HG03045 (cell line): ENCODE results near the gene TMEM131L.
"Not testable (repeated sequence)": the region's sequence is repeated elsewhere in the genome, so short reads cannot be mapped to it uniquely, and the experiment has no call there.

Source experiments
- ATAC-seq: cut with Tn5 transposase; IDR thresholded peaks from one replicate; pipeline ENCODE4 v1.9.1; 2021; ENCODE audit warnings: mild to moderate bottlenecking, moderate library complexity; ENCODE audit not compliant: unreplicated experiment

Gene TMEM131L

DNA sequence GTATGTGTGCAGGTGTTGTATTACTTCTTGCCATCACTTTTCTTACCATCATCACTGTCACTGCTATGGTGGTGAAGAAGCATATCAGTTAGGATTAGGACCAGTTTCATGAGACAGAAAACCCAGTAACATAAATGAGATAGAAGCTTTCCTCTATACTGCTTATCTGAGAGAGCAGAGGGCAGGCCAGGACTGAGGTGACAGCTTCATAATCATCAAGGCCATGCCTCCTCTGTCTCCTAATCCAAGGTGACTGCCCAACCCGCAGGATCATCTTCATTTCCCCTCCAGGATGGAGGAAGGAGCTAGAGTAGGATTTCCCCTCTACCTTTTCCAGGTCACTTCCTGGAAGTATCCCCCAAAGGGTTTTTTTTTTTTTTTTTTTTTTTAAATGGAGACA, 35.4 kb downstream of the TMEM131L start:
- ATAC-seq, result no peak

DNA sequence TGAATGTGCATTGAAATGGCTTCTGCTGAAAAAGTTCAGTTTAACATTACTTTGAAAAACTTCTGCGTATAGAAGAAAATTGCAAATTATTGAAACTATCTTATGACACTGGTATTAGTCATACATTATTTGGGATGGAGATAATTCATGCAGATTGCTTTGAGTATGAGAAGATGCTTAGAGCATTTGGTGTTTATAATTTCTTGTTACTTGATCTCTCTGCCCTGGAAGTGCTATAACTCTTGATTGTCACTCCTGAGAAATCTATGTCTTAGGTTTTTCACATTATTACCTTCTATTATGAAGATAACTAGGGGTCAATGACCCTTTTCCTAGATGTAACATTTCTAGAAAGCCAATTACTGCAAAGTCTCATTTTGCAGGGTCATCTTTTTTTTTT, 36.4 kb downstream of the TMEM131L start:
- ATAC-seq, result no peak

DNA sequence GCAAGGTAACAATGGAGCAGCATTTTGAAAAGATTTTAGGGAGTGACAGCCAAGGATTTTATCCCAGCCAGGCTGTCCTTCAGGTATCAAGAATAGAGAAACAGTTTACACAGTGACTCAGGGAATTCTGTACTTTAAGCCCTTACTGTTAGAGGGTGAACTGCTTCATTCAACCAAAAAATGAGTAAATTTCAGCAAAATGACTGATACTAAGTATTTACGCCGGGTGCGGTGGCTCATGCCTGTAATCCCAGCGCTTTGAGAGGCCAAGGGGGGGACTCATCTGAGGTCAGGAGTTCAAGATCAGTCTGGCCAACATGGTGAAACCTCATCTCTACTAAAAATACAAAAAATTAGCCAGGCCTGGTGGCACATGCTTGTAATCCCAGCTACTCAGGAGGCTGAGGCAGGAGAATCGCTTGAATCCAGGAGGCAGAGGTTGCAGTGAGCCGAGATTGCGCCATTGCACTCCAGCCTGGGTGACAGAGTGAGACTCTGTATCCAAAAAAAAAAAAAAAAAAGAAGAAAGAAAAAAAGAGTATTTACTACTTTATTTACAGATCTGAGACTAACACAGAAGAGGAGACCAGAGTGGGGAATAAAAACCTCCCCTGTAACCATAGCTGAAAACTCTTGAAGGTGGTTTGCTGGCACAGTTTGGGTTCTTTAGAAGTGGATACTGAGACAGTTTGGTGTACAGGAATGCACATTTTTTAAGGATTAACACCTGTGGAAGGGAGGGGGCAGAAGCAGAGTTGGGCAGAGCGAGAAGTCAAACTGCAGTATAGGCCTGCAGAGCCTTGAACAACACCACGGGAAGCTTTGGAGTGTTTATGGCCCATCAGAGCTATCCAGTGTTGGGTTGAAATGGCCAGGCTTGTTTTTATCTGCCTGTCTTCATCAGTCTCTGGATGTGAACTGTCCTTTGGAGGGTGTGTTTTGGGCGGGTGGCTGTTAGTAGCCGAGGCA, 40.5 kb downstream of the TMEM131L start:
- no peak for ATAC-seq

DNA sequence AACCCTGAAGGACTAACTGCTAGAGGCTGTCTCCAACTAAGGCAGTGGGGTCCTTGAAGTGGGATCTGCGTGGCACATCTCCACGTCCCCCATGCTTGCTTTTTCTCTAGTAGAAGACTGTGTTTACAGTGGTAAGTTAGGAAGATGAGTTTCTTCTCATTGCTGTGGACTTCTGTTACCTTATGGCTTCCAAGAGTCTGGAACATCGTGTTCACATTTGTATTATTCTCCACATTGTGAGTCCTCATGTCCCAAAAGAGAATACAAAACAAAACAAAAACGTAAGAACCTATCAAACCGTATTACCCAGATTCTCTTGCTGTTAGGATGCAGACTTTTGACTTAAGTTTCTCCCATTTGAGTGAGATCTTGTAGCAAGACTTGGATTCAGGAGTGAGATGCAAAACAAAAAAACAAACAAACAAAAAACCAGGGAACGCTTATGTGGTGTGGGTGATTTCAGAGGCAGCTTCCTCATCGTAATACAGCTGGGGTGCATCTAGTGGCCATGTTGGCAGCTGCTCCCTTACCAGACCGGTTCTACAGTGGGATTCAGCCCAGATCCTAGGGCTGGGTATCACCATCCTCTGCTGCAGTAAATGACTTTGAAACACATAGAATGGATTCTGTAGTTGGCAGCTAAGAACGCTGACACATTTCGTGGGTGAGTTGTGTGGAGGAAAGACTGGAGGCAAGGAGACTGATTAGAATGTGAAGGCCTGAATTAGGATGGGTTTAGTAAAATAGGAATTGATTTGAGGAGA, 41.3 kb downstream of the TMEM131L start:
- no peak for ATAC-seq

DNA sequence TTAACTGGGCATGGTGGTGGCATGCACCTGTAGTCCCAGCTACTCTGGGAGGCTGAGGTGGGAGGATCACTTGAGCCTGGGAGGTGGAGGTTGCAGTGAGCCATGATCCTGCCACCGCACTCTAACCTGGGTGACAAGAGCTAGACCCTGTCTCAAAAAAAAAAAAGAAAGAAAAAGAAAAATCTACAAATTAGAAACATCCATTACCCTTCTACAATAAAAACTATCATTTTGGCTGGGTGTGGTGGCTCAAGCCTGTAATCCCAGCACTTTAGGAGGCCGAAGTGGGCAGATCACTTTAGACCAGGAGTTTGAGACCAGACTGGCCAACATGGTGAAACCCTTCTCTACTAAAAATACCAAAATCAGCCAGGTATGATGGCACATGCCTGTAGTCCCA, 43.1 kb downstream of the TMEM131L start:
- not testable (repeated sequence) for ATAC-seq

DNA sequence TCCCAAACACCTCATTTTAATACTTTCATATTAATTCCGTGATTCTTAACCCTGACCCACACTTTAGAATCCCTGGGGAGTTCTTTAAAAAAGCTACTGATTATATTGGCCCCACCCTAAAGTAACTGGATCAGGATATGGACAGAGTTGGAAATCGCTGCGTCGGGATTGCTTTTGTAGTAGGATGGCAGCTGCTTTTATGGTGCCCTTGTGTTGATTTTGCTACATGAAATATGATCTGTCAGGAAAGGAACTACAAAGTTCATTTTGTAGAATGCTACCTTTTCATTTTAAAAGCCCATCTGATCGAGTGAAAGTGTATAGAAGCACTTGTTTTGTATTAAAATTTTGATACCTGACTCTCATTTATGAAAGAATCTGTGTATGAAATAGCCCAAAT, 43.6 kb downstream of the TMEM131L start:
- ATAC-seq, result no peak

DNA sequence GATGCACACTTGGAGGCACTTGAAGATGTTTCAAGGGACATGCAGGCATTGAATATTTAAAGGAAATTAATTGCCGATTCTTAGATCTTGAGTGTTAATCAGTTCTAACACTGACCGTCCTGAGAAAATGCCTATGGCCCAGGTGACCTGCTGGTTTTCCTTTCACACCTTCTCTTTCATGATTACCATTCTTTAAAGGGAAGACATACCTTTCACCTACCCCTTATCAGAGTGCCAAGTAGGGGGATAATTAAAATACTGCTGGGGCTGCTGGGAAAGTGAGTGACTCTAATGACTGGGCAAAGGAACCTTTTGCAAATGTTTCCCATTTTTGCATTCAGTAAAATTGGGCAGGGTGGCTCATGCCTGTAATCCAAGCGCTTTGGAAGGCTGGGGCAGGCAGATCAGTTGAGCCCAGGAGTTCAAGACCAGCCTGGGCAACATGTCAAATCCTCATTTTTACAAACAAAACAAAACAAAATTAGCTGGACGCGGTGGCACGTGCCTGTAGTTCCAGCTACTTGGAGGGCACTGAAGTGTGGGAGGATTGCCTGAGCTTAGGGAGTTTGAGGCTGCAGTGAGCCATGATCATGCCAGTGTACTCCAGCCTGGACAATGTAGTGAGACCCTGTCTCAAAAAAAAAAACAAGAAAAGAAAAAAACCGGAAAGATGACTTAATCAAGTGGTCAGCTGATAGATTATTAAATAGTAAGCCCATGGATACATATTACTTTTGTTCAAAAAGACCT, 44.3 kb downstream of the TMEM131L start:
- ATAC-seq, result no peak

DNA sequence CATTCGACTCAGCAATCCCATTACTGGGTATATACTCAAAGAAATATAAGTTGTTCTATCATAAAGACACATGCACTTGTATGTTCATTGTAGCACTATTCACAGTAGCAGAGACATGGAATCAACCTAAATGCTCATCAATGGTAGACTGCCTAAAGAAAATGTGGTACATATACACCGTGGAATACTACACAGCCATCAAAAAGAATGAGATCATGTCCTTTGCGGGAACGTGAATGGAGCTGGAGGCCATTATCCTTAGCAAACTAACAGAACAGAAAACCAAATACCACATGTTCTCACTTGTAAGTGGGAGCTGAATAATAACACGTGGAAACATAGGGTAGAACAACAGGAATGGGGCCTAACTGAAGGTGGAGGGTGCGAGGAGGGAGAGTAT, 44.9 kb downstream of the TMEM131L start:
- no peak for ATAC-seq

DNA sequence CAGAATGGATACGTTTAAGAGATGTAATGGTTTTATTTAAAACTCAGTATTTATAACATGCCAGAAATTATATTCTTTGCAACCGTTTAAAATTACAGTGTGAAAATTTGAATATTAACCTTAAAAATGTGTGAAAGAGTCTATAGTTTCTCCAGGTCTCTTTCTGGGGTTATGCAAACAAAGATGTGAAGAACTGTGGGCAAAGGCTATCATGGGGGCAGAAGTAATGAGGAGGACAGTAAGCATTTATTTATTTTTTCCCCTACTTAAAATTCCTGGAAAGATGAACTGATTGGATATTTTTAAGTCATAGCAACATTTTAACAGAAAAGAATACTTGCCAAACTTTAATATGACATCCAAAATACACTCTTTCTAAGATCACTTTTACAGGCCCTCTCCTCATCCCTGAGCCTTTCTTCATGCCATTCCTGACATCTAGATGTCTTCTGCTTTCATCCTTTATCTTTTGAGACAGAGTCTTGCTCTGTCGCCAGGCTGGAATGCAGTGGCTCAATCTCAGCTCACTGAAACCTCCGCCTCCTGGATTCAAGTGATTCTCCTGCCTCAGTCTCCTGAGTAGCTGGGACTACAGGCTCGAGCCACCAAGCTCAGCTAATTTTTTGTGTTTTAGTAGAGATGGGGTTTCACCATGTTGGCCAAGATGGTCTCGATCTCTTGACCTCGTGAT, 46.1 kb downstream of the TMEM131L start:
- no peak for ATAC-seq

DNA sequence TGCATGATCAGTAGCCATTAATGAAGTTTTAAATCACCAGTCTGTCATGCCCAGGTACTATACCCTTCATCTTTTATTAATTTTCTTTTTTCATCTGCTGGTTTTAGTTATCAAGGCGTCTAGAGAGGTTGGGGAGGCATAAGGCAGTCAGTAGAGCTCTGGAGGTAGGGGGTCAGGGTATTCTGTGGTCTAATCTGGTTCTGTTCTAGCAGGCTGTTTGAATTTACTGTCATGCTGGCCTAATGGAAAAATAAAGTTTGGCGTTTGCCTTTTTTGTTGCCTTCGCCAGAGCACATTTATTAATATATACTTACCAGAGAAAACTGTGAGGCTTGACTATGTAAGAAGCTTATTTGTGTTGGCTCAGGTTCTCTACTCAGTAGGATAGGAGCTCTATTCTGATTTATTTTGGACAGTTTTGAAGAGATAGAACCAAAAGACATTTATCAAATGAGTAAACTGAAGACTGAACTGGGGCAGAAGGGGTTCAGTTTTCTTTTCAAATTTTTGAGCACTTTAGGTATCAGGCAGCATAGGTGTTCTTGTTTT, 46.9 kb downstream of the TMEM131L start:
- ATAC-seq, result no peak

DNA sequence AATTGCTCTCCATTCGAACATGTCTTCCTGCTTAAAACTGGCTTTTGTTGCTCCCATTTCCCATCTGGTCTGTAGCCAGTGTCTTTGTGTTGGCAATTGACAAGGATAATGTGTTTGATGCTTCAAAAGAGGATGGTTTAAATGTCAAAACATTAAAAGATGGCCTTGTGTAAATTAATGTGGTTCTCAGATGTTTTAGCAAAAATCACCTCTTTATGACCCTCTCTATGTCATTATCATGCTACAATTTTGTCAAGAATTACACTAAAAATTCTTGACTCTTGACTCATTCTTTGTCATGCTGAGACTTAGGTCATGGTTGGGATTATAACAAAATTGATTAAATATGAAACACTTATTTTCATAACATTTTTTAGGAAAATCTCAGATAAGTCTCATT, 47.4 kb downstream of the TMEM131L start:
- ATAC-seq, result no peak

DNA sequence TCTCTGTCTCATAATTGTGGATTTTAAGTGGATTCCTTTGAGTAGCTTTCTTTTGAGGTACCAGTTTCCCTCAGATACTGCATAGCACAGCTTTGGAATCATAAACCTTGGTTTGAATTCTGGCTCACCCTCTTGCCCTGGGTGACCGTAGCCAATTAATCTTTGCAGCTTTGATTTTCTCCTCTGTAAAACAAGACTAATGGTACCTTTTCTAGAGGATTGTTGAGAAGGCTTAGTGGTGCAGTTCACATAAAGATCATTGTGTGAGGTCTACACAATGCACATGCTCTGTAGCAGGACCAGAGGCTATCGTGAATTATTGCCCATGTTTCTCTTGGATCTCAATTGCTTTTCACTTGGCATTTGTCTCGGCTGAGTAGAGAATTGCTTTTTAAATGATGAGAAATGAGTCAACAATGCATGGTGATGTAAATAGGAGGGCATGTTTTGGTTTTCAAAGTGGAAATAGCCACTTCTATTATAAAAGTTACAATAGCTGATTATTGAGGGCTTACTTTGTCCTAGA, 47.9 kb downstream of the TMEM131L start:
- no peak for ATAC-seq

DNA sequence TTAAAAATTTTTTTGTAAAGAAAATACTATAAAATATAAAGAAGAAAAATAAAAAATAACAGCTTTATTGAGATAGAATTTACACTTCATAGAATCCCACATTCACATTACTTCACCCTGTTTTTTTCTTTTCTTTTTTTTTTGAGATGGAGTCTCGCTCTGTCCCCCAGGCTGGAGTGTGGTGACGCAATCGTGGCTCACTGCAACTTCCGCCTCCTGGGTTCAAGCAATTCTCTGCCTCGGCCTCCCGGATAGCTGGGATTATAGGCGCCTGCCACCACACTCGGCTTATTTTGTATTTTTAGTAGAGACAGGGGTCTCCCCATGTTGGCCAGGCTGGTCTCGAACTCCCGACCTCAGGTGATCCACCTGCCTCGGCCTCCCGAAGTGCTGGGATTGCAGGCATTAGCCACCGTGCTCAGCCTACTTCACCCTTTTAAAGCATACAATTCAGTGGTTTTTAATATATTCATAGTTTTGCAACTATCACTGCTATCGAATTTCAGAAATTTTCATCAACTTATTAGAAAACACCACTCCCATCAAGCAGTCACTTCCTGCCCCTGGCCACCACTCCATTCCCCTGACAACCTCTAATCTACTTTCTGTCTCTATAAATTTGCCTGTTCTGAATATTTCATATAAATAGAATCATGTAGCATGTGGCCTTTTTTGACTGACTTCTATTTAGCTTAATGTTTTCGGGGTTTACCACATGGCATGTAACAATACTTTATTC, 48.7 kb downstream of the TMEM131L start:
- ATAC-seq, result no peak

DNA sequence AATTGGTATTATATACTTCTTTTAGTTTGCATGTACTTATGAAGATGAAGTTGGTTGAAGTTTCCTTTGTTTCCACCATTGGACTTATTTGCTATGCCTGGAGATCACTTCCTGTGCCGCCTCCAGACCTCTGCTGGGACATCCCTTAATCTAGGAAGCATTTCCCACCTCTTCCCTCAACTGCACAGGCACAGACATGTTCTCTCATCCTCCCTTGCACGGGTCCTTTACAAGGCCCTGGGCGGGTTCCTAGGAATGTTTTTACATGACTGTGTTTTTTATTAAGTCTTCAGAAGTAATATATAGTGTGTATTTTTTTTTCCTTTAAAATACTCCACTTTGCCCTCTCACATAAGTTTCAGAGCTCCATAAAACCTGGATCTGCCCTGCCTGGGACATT, 51.0 kb downstream of the TMEM131L start:
- no peak for ATAC-seq

DNA sequence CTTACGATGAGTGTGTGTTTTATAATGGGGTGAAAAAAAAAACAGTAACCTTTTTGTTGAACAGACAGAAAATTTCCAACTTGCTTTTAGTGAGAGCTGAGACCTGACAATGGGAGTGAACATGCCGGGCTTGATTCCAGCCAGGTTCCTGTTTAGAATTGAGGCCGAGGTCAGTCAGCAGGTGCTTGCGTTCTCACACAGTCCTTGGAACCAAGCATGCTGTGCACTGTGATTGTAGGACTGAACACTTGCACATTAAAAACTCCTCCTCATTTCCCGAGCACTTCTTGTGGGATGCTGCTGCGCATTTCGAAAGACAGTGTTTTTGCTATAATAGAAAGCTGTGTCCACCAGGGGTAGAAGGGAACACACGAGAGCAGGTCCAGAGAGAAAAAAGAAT, 51.8 kb downstream of the TMEM131L start:
- no peak for ATAC-seq

DNA sequence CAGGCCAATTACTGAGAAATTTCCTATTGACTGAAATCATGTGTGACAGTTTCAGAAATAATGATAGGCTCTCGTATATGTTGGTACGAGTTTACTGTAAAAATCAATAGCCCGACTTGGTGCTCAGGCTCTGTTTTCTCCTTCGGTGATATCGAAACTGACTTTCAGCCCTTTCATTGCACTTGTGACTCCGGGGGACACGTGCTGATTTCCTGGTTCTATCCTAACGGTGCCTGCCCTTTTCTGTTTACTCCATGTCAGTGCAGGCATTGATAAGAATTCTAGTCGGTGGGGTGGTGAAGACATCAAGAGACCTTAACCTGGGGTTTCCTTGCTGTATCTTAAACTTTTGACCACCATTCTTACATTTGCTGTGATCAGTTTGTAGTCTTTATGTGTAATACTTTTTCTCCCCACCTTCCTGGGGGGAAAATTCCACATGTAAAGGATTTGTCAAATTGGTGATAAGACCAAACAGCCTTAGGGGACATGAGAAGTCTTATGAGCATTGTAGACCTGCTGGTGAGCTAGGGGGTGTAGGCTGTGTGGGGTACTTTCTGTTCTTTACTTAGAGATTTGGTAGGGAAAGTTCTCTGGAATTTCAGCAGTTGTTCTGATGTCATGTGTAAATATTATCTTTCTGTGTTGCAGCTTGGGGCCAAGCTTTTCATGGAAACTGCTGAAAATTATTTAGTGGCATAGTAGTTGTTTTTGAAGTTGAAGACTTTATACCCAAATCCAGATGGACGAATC, 52.7 kb downstream of the TMEM131L start:
- ATAC-seq, result no peak

DNA sequence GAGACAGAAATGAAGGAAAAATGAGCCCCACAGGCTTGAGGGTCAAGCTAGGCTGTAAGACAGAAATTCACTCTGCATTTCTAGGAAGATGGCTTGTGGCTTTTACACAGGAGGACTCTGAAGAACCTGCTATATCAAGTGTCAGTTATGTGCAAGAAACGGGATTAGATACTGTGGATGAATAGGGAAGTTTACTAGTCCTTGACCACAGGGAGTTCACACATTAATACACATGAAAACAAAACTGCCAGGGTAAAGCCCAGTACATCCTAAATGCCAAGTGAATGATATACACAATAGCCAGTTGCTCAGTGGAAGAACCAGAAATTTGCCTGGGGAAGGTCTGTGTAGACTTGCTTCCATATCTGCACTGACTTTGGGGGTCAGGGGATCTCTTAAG, 53.5 kb downstream of the TMEM131L start:
- no peak for ATAC-seq

DNA sequence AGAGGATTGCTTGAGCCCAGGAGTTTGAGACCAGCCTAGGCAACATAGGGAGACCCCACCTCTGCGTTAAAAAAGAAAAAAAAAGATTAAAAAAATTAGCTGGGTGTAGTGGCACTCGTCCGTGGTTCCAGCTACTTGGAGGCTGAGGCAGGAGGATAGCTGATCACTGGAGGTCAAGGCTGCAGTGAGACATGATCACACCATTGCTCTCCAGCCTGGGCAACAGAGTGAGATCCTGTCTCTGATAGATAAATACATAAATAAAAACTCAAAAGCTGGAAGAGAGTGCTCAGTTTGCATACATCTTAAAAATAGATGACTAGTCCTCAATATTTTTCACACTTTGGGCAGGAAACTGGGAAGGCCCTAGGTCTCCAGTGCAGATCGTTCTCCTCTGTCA, 54.1 kb downstream of the TMEM131L start:
- no peak for ATAC-seq

DNA sequence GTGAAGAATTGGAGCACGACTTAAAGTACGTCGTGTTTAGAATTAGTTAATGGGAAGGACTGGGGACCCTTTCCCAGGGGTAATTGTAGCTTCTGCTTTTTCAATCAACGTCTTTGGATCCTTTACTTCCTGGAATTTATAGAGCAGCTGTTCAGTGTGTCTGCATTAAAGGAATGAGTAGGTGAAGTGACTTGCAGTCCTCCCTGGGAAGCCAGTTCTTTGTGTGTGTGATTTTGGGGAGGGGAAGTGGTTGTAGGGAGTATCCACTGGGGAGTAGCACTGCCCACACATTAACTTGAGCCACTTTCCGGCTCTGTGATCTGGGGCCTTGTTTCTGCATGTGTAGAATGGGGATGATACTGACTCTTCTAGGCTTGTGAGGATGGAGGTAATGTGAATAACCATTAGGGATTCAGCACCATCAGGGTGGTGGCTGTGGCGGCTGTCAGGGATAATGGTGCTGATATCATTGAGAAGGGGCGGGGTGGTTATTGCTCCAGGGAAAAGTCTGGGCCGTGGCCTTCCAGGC, 54.7 kb downstream of the TMEM131L start:
- no peak for ATAC-seq
